ENCODE results near the gene ENTR1.

Gene ENTR1

GRCh38 chr9:136353757-136354488 lies 56.5 kb downstream of the ENTR1 start:
- DNase-seq (ENCODE audit: low read depth) = no peak
- no peak for TF ChIP-seq CTCF (conservative IDR thresholded peaks at IDR 0.05; ENCODE audit: low read length)
- no peak overlapping the region for H3K4me3 ChIP-seq (ENCODE audit: low read length)

- DNase-seq (ENCODE audit: low read depth) = no peak
- no peak for TF ChIP-seq CTCF (conservative IDR thresholded peaks at IDR 0.05; ENCODE audit: low read length)
- H3K4me3 ChIP-seq (ENCODE audit: low read length) = no peak overlapping the region
These were observed 57.3 kb downstream of the ENTR1 start for GRCh38 chr9:136353088-136353487.

- DNase-seq (ENCODE audit: low read depth) = no peak
- no peak for TF ChIP-seq CTCF (conservative IDR thresholded peaks at IDR 0.05; ENCODE audit: low read length)
- H3K4me3 ChIP-seq (ENCODE audit: low read length) = no peak overlapping the region
These were observed 57.7 kb downstream of the ENTR1 start for GRCh38 chr9:136352682-136353081.

Measured in AG10803 (cell line).